HCT116 (cell line): Measurements from ENCODE around the gene SCPEP1. TPM values are rescaled to one million over a fixed set of nuclear protein-coding genes. Genes with fewer than 3 reads are reported as not detected.

Source experiments
- ATAC-seq: fragments of 200-7000 bp; cut with Tn5 transposase; 2 replicates; pipeline ENCODE4 v1.9.1; 2020; ENCODE audit warnings: mild to moderate bottlenecking, moderate library complexity
- BruUV-seq: library from RNA; stranded (reverse); fragments of 400-500 nt; replicated peaks from 2 replicates; lab custom pipeline; 2021; lab: Mats Ljungman, UMichigan
- CTCF ChIA-PET: fragments of 300-600 bp; sonication (Branson Sonifier 250); formaldehyde crosslinking; loops from one replicate; lab custom pipeline; 2021; ENCODE audit warnings: antibody characterized with exemption; lab: Charles Lee
- POLR2A ChIA-PET: fragments of 300-600, 350-600 bp; sonication (Branson Sonifier 250); formaldehyde crosslinking; loops from one replicate; lab custom pipeline; 2021; ENCODE audit warnings: antibody characterized with exemption; lab: Charles Lee
- RAD21 ChIA-PET, 2 experiments: fragments of 300-600 bp; sonication (Branson Sonifier 250); formaldehyde crosslinking; loops; one replicate each; lab custom pipeline; 2023; ENCODE audit warnings: low total read pairs in 2 of 2; ENCODE audit not compliant: uncharacterized antibody in 2 of 2, unreplicated experiment in 2 of 2, low non-redundant PET in 1 of 2; lab: Charles Lee
- DNase-seq: peaks from one replicate; pipeline ENCODE4 v3.0.0-alpha.2; 2010; ENCODE audit warnings: low read depth, low spot score
- H2AFZ ChIP-seq: fragments of 200-600 bp; shearing (Covaris generic), sonication (generic); 2 replicates; pipeline ENCODE4 v1.6.1; 2017; ENCODE audit warnings: low read depth, mixed run types, mixed read lengths, antibody characterized with exemption, low read length; ENCODE audit not compliant: poor library complexity, severe bottlenecking
- H3K27ac ChIP-seq: 2 replicates; pipeline ENCODE4 v1.5.1; 2012; ENCODE audit warnings: low read depth, low read length
- H3K27me3 ChIP-seq: fragments of 200-600 bp; sonication (generic); 2 replicates; pipeline ENCODE4 v1.6.1; 2016; ENCODE audit warnings: mixed run types, low read length, mixed read lengths; ENCODE audit not compliant: insufficient read depth
- H3K36me3 ChIP-seq, 2 experiments: fragments of 200-500 bp in 1 of 2; fragments of 200-600 bp in 1 of 2; sonication (Bioruptor generic) in 1 of 2; sonication (generic) in 1 of 2; 2 replicates each; pipeline versions ENCODE4 v1.5.1 to v1.6.1; 2014 to 2016; ENCODE audit warnings: low read length in 2 of 2, inconsistent platforms in 1 of 2, mixed read lengths in 1 of 2, mixed run types in 1 of 2; ENCODE audit not compliant: insufficient read depth in 2 of 2, control insufficient read depth in 1 of 2
- H3K4me1 ChIP-seq, 2 experiments: fragments of 200-600 bp in 1 of 2; sonication (generic) in 1 of 2; 2 replicates each; pipeline versions ENCODE4 v1.5.1 to v1.6.1; 2012 to 2017; ENCODE audit warnings: low read length in 2 of 2, inconsistent platforms in 1 of 2, mild to moderate bottlenecking in 1 of 2, mixed read lengths in 1 of 2, mixed run types in 1 of 2, moderate library complexity in 1 of 2; ENCODE audit not compliant: insufficient read depth in 2 of 2, control insufficient read depth in 1 of 2
- H3K4me2 ChIP-seq: fragments of 200-600 bp; sonication (generic); 2 replicates; pipeline ENCODE4 v1.6.1; 2017; ENCODE audit warnings: mixed run types, low read length, mixed read lengths
- H3K4me3 ChIP-seq, 2 experiments: fragments of 200-600 bp in 1 of 2; sonication (generic) in 1 of 2; replicated peaks in 1 of 2; 2 replicates each; pipeline ENCODE4 v1.5.1; 2011 to 2016; ENCODE audit warnings: low read length in 2 of 2, control low read depth in 1 of 2, low read depth in 1 of 2, mild to moderate bottlenecking in 1 of 2, mixed read lengths in 1 of 2, mixed run types in 1 of 2
- H3K79me2 ChIP-seq: fragments of 200-600 bp; sonication (generic); 2 replicates; pipeline ENCODE4 v1.6.1; 2017; ENCODE audit warnings: mild to moderate bottlenecking, mixed run types, low read length, moderate library complexity, mixed read lengths; ENCODE audit not compliant: insufficient read depth
- H3K9ac ChIP-seq: fragments of 200-600 bp; sonication (generic); 2 replicates; pipeline ENCODE4 v1.6.1; 2016; ENCODE audit warnings: low read length, mixed read lengths
- H3K9me2 ChIP-seq: fragments of 200-600 bp; sonication (generic), shearing (Covaris generic); 2 replicates; pipeline ENCODE4 v1.6.1; 2017; ENCODE audit warnings: mixed run types, mild to moderate bottlenecking, moderate library complexity; ENCODE audit not compliant: insufficient read depth
- H3K9me3 ChIP-seq, 2 experiments: fragments of 200-500 bp in 1 of 2; fragments of 200-600 bp in 1 of 2; sonication (Bioruptor generic) in 1 of 2; sonication (generic) in 1 of 2; 2 replicates each; pipeline ENCODE4 v1.6.1; 2014 to 2017; ENCODE audit warnings: low read length in 2 of 2, mixed read lengths in 2 of 2, inconsistent platforms in 1 of 2, low read depth in 1 of 2, mild to moderate bottlenecking in 1 of 2, mixed run types in 1 of 2, moderate library complexity in 1 of 2; ENCODE audit not compliant: control insufficient read depth in 1 of 2, insufficient read depth in 1 of 2
- H4K20me1 ChIP-seq: fragments of 200-600 bp; sonication (generic), shearing (Covaris generic); 2 replicates; pipeline ENCODE4 v1.6.1; 2017; ENCODE audit warnings: mixed run types, mild to moderate bottlenecking, moderate library complexity; ENCODE audit not compliant: insufficient read depth
- CBX3 ChIP-seq: IDR thresholded peaks from 2 replicates; pipeline ENCODE4 v1.6.1; 2012; ENCODE audit warnings: low read depth
- CEBPB ChIP-seq: IDR thresholded peaks from 2 replicates; pipeline ENCODE4 v1.6.1; 2012; ENCODE audit warnings: low read depth
- EGR1 ChIP-seq: IDR thresholded peaks from 2 replicates; pipeline ENCODE4 v1.6.1; 2012; ENCODE audit warnings: low read depth
- EZH2 ChIP-seq: fragments of 200-600 bp; sonication (generic); IDR thresholded peaks from 2 replicates; pipeline ENCODE4 v1.6.1; 2017; ENCODE audit warnings: antibody characterized with exemption, mixed run types
- EZH2phosphoT487 ChIP-seq: fragments of 200-600 bp; IDR thresholded peaks from 2 replicates; pipeline ENCODE4 v1.6.1; 2018; ENCODE audit warnings: antibody characterized with exemption, borderline replicate concordance
- FOSL1 ChIP-seq: IDR thresholded peaks from 2 replicates; pipeline ENCODE4 v1.6.1; 2012; ENCODE audit warnings: low read depth
- JUND ChIP-seq: IDR thresholded peaks from 2 replicates; pipeline ENCODE4 v1.6.1; 2012
- POLR2A ChIP-seq: IDR thresholded peaks from 2 replicates; pipeline ENCODE4 v1.7.0; 2011; ENCODE audit warnings: borderline replicate concordance; ENCODE audit not compliant: insufficient read depth, insufficient read length; ENCODE audit errors: extremely low read depth
- RAD21 ChIP-seq: IDR thresholded peaks from 2 replicates; pipeline ENCODE4 v1.6.1; 2012; ENCODE audit warnings: low read depth, mild to moderate bottlenecking
- SRF ChIP-seq: IDR thresholded peaks from 2 replicates; pipeline ENCODE4 v1.6.1; 2012; ENCODE audit warnings: low read depth
- TCF7L2 ChIP-seq: IDR thresholded peaks from 2 replicates; pipeline ENCODE4 v1.7.0; 2011; ENCODE audit warnings: borderline replicate concordance, inconsistent platforms; ENCODE audit not compliant: insufficient read depth, insufficient read length; ENCODE audit errors: extremely low read depth
- ZFX ChIP-seq: fragments of 450-650 bp; IDR thresholded peaks from 2 replicates; pipeline ENCODE4 v1.6.1; 2017
- ZNF274 ChIP-seq: fragments of 200-500 bp; sonication (Bioruptor generic); IDR thresholded peaks from 2 replicates; pipeline ENCODE4 v1.6.1; 2014; ENCODE audit warnings: mild to moderate bottlenecking, low read depth, low read length, inconsistent platforms
- intact Hi-C: fragments of 100-400 bp; cut with micrococcal nuclease; formaldehyde crosslinking; loops from 2 replicates; pipeline ENCODE4 v1.10.0; 2022
- total RNA-seq: library from RNA; stranded (reverse); gene quantifications from one replicate; pipeline ENCODE4 v1.2.1, GENCODE V29; 2021; ENCODE audit not compliant: unreplicated experiment
- TF ChIP-seq, protein P1 (sequence below): IDR thresholded peaks from 2 replicates; pipeline ENCODE4 v1.6.1; 2012
- TF ChIP-seq, protein P2 (sequence below): IDR thresholded peaks from 2 replicates; pipeline ENCODE4 v1.6.1; 2012; ENCODE audit warnings: low read depth
- TF ChIP-seq, protein P3 (sequence below): IDR thresholded peaks from 2 replicates; pipeline ENCODE4 v1.6.1; 2012

Gene SCPEP1
- total RNA-seq, 1 experiment from 2014 or later = 28.3 TPM

DNA sequence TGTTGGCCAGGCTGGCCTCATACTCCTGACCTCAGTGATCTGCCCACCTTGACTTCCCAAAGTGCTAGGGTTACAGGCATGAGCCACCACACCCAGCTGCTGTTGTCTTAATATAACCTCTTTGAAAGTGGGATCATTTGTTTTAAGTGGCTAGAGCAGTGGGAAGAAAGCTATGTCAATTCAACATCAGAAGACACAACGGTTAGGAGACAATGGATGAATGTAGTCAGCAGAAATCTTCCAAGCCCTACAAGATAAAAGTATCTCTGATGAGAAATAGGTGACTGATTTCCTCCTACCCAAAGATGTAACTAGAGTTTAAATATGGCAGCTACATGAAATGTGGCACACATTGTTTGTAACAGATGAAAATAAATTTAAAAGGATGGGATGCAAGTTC, 44.1 kb upstream of the SCPEP1 start:
- Histone ChIP-seq H4K20me1 (peaks cover 6% of the 10 kb centered on the region; the same call in 1 of the 2 replicates), H3K27me3 (no peaks in the 10 kb centered on the region), H3K9me3 (peaks cover 7 to 21% of the 10 kb centered on the region in 2 experiments; a peak in 2 of 4 replicates), H2AFZ (no peak overlapping the region), H3K27ac (no peak overlapping the region), H3K9me2 (no peaks in the 10 kb centered on the region), H3K79me2 (peaks cover under 1% of the 10 kb centered on the region; the same call in 1 of the 2 replicates), H3K9ac (no peak overlapping the region), H3K36me3 (peaks cover 12 to 41% of the 10 kb centered on the region in 2 experiments), H3K4me2 (no peak overlapping the region), H3K4me1 (peaks cover 4 to 6% of the 10 kb centered on the region in 2 experiments; a peak in 1 of 4 replicates), H3K4me3 (no peak overlapping the region)
- no peak for ATAC-seq
- ChIA-PET RAD21 (no interaction called here), CTCF (no interaction called here), POLR2A (interaction anchor here (2.3 kb wide), 1 partner anchor 20 kb away, joined by 10 read pairs; the partner anchor contains the start of gene TRIM25)
- no peak for TF ChIP-seq FOSL1
- TF ChIP-seq POLR2A = no peak
- no peak for TF ChIP-seq EGR1
- no peak for TF ChIP-seq ZNF274
- no peak for TF ChIP-seq TCF7L2
- TF ChIP-seq, protein P1, sequence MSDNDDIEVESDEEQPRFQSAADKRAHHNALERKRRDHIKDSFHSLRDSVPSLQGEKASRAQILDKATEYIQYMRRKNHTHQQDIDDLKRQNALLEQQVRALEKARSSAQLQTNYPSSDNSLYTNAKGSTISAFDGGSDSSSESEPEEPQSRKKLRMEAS = no peak
- no peak for TF ChIP-seq JUND
- TF ChIP-seq SRF = no peak
- intact Hi-C loops = no loop called here
- no TSS peak for BruUV-seq
- no peak for DNase-seq

DNA sequence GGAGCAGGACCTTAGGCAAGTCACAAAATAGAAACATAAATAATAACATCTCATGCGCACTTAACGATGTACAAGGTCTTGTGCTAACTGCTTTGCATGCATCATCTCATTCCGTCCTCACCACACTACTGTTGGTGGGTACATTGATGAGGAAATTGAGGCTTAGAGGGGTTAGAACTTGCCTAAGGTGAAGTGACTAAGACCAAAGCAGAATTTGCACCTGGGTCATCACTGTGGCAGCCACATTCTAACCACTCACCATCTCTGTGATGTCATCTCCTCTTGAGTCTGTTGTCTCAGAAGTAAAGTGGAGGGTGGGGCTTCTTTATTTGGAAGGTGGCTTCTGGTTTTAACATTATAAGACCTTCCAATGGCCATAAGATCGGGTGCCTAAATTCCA, 43.7 kb upstream of the SCPEP1 start:
- H3K4me3 ChIP-seq = no peak overlapping the region
- H3K79me2 ChIP-seq = peaks cover 3% of the 10 kb centered on the region; the same call in 1 of the 2 replicates
- peaks cover 15 to 45% of the 10 kb centered on the region in 2 experiments for H3K36me3 ChIP-seq
- CTCF ChIA-PET = no interaction called here
- RAD21 ChIA-PET = no interaction called here
- no peaks in the 10 kb centered on the region for H3K27me3 ChIP-seq
- POLR2A ChIA-PET = no interaction called here
- no peak overlapping the region for H3K27ac ChIP-seq
- ATAC-seq (no peak), DNase-seq (no peak)
- H2AFZ ChIP-seq = no peak overlapping the region
- no peaks in the 10 kb centered on the region for H3K9me2 ChIP-seq
- intact Hi-C loops = no loop called here
- no peak overlapping the region for H3K4me2 ChIP-seq
- peaks cover 4 to 6% of the 10 kb centered on the region in 2 experiments; a peak in 1 of 4 replicates for H3K4me1 ChIP-seq
- H4K20me1 ChIP-seq = peaks cover 6% of the 10 kb centered on the region; the same call in 1 of the 2 replicates
- H3K9ac ChIP-seq = no peak overlapping the region
- BruUV-seq = no TSS peak
- peaks cover 7 to 17% of the 10 kb centered on the region in 2 experiments; a peak in 2 of 4 replicates for H3K9me3 ChIP-seq
- TF ChIP-seq, protein P1 = no peak
- no peak for TF ChIP-seq EZH2phosphoT487
- TF ChIP-seq JUND = no peak
- TF ChIP-seq CBX3 = no peak
- TF ChIP-seq, protein P2, sequence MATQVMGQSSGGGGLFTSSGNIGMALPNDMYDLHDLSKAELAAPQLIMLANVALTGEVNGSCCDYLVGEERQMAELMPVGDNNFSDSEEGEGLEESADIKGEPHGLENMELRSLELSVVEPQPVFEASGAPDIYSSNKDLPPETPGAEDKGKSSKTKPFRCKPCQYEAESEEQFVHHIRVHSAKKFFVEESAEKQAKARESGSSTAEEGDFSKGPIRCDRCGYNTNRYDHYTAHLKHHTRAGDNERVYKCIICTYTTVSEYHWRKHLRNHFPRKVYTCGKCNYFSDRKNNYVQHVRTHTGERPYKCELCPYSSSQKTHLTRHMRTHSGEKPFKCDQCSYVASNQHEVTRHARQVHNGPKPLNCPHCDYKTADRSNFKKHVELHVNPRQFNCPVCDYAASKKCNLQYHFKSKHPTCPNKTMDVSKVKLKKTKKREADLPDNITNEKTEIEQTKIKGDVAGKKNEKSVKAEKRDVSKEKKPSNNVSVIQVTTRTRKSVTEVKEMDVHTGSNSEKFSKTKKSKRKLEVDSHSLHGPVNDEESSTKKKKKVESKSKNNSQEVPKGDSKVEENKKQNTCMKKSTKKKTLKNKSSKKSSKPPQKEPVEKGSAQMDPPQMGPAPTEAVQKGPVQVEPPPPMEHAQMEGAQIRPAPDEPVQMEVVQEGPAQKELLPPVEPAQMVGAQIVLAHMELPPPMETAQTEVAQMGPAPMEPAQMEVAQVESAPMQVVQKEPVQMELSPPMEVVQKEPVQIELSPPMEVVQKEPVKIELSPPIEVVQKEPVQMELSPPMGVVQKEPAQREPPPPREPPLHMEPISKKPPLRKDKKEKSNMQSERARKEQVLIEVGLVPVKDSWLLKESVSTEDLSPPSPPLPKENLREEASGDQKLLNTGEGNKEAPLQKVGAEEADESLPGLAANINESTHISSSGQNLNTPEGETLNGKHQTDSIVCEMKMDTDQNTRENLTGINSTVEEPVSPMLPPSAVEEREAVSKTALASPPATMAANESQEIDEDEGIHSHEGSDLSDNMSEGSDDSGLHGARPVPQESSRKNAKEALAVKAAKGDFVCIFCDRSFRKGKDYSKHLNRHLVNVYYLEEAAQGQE = no peak
- TF ChIP-seq FOSL1 = no peak
- no peak for TF ChIP-seq EZH2
- TF ChIP-seq ZNF274 = no peak
- TF ChIP-seq, protein P3, sequence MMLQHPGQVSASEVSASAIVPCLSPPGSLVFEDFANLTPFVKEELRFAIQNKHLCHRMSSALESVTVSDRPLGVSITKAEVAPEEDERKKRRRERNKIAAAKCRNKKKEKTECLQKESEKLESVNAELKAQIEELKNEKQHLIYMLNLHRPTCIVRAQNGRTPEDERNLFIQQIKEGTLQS = no peak
- no peak for TF ChIP-seq POLR2A
- TF ChIP-seq SRF = no peak
- TF ChIP-seq RAD21 = no peak
- TF ChIP-seq CEBPB = no peak
- no peak for TF ChIP-seq ZFX
